K562 (cell line): Measurements from ENCODE around the gene DEGS1. TPM values are rescaled to one million over a fixed set of nuclear protein-coding genes. Genes with fewer than 3 reads are reported as not detected.

Source experiments
- ARHGAP35 ChIP-seq: fragments of 450-650 bp; IDR thresholded peaks from 2 replicates; pipeline ENCODE4 v1.6.1; 2018; ENCODE audit not compliant: partially characterized antibody
- BDP1 ChIP-seq: IDR thresholded peaks from 3 replicates; pipeline ENCODE4 v1.6.1; 2011; ENCODE audit not compliant: insufficient read length, insufficient read depth
- CBX3 ChIP-seq, 2 experiments: IDR thresholded peaks; 1 replicate in 1 of 2; 2 replicates in 1 of 2; pipeline ENCODE4 v1.6.1; 2012; ENCODE audit warnings: inconsistent platforms in 2 of 2, low read length in 2 of 2, borderline replicate concordance in 1 of 2, control low read depth in 1 of 2
- CHD4 ChIP-seq: fragments of 200-600 bp; sonication (generic); IDR thresholded peaks from 3 replicates; pipeline ENCODE4 v1.6.1; 2012; ENCODE audit warnings: low read depth, mild to moderate bottlenecking, mixed read lengths, low read length, inconsistent platforms; ENCODE audit not compliant: insufficient read depth, insufficient replicate concordance, poor library complexity, severe bottlenecking
- FIP1L1 ChIP-seq: fragments of 200-400 bp; formaldehyde crosslinking; IDR thresholded peaks from 2 replicates; pipeline ENCODE4 v1.6.1; 2018; ENCODE audit warnings: mild to moderate bottlenecking, low read depth, low read length; ENCODE audit not compliant: poor library complexity, severe bottlenecking
- HNRNPUL1 ChIP-seq: fragments of 200-400 bp; formaldehyde crosslinking; IDR thresholded peaks from 2 replicates; pipeline ENCODE4 v1.6.1; 2017; ENCODE audit warnings: low read length
- ILK ChIP-seq: fragments of 450-650 bp; IDR thresholded peaks from 2 replicates; pipeline ENCODE4 v1.6.1; 2016; ENCODE audit warnings: missing genetic modification characterization, low read depth, mild to moderate bottlenecking, missing compliant biosample characterization, moderate library complexity, borderline replicate concordance
- JUND ChIP-seq, 2 experiments: IDR thresholded peaks; 2 replicates in 1 of 2; 3 replicates in 1 of 2; pipeline ENCODE4 v1.6.1; 2011; ENCODE audit warnings: borderline replicate concordance in 2 of 2, low read depth in 2 of 2, low read length in 2 of 2, improper control_type of control experiment in 1 of 2, missing biosample characterization in 1 of 2, missing genetic modification characterization in 1 of 2, missing genetic modification reagents in 1 of 2
- KDM5B ChIP-seq: fragments of 200-600 bp; sonication (generic); IDR thresholded peaks from 2 replicates; pipeline ENCODE4 v1.6.1; 2012; ENCODE audit warnings: low read depth, mild to moderate bottlenecking, moderate library complexity, low read length, control low read depth, inconsistent platforms; ENCODE audit not compliant: insufficient replicate concordance
- MTA1 ChIP-seq: fragments of 450-650 bp; IDR thresholded peaks from 2 replicates; pipeline ENCODE4 v1.6.1; 2017; ENCODE audit warnings: borderline replicate concordance
- RUNX1 ChIP-seq: sonication (generic); IDR thresholded peaks from 2 replicates; pipeline ENCODE4 v1.6.1; 2016; ENCODE audit warnings: antibody characterized with exemption, low read depth
- SREBF2 ChIP-seq: sonication (generic); formaldehyde crosslinking; IDR thresholded peaks from 2 replicates; pipeline ENCODE4 v1.4.0; 2020; ENCODE audit warnings: mild to moderate bottlenecking, missing genetic modification reagents
- TEAD1 ChIP-seq, 2 experiments: fragments of 450-650 bp in 1 of 2; sonication (generic) in 1 of 2; formaldehyde crosslinking; IDR thresholded peaks; 2 replicates each; pipeline versions ENCODE4 v1.4.0 to v1.8.0; 2020 to 2022; ENCODE audit warnings: mild to moderate bottlenecking in 2 of 2, missing genetic modification reagents in 1 of 2
- ZBTB17 ChIP-seq: fragments of 450-650 bp; formaldehyde crosslinking; IDR thresholded peaks from 2 replicates; pipeline ENCODE4 v1.4.0; 2020; ENCODE audit warnings: mild to moderate bottlenecking
- ZBTB7A ChIP-seq: IDR thresholded peaks from 2 replicates; pipeline ENCODE4 v1.6.1; 2011; ENCODE audit warnings: low read depth, mild to moderate bottlenecking, low read length, moderate library complexity, borderline replicate concordance; ENCODE audit not compliant: control insufficient read depth
- ZNF644 ChIP-seq: fragments of 200-800 bp; sonication (Bioruptor generic); IDR thresholded peaks from 2 replicates; pipeline ENCODE4 v1.6.1; 2016; ENCODE audit warnings: low read depth, missing genetic modification characterization, missing compliant biosample characterization
- polyA plus RNA-seq, 8 experiments: library from polyadenylated mRNA; depleted of rRNA in 4 of 8; stranded (reverse) in 5 of 8; unstranded in 3 of 8; fragments of >200 nt; fragmentation: Nextera tagmentation in 2 of 8; fragmentation: Illumina TruSeq in 1 of 8; extraction: Ambion mirVana in 2 of 8; extraction: Trizol in 1 of 8; gene quantifications; 2 replicates each; pipeline versions ENCODE4 v1.2.1 to v1.2.3, GENCODE V29; 2011 to 2014; ENCODE audit warnings: inconsistent platforms in 1 of 8, missing spikeins in 1 of 8
- total RNA-seq, 7 experiments: library from RNA; depleted of rRNA in 6 of 7; stranded (reverse); fragments of >200 nt in 6 of 7; fragmentation: Illumina TruSeq in 2 of 7; extraction: Trizol in 2 of 7; gene quantifications; 2 replicates each; pipeline versions ENCODE4 v1.2.1 to v1.2.3, GENCODE V29; 2011 to 2021; ENCODE audit warnings: low replicate concordance in 1 of 7
- TF ChIP-seq, protein P1 (sequence below): sonication (generic); formaldehyde crosslinking; IDR thresholded peaks from 2 replicates; pipeline ENCODE4 v1.8.1; 2023; ENCODE audit warnings: mild to moderate bottlenecking, missing genetic modification reagents
- TF ChIP-seq, protein P2 (sequence below): conservative IDR thresholded peaks from 2 replicates; pipeline ENCODE4 v1.6.1; 2011; ENCODE audit warnings: low read depth, mild to moderate bottlenecking, low read length; ENCODE audit not compliant: control insufficient read depth
- TF ChIP-seq, protein P3 (sequence below): fragments of 450-650 bp; formaldehyde crosslinking; IDR thresholded peaks from 2 replicates; pipeline ENCODE4 v1.4.0; 2020; ENCODE audit warnings: mild to moderate bottlenecking
- TF ChIP-seq, protein P4 (sequence below), 2 experiments: fragments of 250-450 bp in 1 of 2; fragments of 450-650 bp in 1 of 2; sonication (Bioruptor Pico) in 1 of 2; IDR thresholded peaks; 2 replicates each; pipeline versions ENCODE4 v1.6.1 to v1.8.0; 2016 to 2021; ENCODE audit warnings: mild to moderate bottlenecking in 2 of 2, moderate library complexity in 2 of 2, missing compliant biosample characterization in 1 of 2, missing genetic modification characterization in 1 of 2

DEGS1 gene
- total and polyA plus RNA-seq, 9 of the 15 experiments (the other 6 are each of a cell fraction or from before 2014, with no cell fraction given), result 12.3 to 95.0 (median 38.8) TPM

DNA sequence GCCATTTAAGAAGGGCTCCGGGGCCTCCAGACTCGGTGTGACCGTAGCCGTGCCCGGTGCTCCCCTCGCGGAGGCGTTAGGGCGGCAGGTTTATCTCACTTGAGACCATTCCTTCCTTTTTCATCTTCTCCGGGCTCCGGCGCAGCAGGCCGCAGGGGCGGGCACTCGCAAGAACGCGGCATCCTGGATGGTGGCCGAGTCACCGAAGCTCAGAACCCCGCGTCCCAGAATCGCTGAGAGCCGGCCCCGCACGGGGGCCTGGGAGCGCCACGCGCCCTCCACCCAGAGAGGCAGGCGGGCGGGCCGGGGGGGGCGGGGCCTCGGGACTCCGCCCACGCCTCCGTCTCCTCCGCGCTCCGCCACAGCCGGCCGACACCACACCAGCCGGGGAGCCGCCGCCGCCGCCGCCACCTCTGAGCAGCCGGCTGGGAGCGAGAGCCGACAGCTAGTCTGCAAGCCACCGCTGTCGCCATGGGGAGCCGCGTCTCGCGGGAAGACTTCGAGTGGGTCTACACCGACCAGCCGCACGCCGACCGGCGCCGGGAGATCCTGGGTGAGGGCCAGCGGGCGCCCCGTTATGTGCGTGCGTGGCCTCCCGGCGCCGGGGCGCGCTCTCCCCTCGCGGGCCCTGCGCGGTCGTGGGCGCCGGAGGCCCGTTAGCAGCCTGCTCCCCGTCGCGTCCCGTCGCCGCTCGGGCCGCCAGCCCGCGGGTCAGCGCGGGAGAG, at the start of gene DEGS1 (continued):
- TF ChIP-seq, protein P1, sequence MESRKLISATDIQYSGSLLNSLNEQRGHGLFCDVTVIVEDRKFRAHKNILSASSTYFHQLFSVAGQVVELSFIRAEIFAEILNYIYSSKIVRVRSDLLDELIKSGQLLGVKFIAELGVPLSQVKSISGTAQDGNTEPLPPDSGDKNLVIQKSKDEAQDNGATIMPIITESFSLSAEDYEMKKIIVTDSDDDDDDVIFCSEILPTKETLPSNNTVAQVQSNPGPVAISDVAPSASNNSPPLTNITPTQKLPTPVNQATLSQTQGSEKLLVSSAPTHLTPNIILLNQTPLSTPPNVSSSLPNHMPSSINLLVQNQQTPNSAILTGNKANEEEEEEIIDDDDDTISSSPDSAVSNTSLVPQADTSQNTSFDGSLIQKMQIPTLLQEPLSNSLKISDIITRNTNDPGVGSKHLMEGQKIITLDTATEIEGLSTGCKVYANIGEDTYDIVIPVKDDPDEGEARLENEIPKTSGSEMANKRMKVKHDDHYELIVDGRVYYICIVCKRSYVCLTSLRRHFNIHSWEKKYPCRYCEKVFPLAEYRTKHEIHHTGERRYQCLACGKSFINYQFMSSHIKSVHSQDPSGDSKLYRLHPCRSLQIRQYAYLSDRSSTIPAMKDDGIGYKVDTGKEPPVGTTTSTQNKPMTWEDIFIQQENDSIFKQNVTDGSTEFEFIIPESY (CRISPR knock-in tag), result peak; percentile 8; the same call in 1 of the 2 replicates
- TF ChIP-seq, protein P2, sequence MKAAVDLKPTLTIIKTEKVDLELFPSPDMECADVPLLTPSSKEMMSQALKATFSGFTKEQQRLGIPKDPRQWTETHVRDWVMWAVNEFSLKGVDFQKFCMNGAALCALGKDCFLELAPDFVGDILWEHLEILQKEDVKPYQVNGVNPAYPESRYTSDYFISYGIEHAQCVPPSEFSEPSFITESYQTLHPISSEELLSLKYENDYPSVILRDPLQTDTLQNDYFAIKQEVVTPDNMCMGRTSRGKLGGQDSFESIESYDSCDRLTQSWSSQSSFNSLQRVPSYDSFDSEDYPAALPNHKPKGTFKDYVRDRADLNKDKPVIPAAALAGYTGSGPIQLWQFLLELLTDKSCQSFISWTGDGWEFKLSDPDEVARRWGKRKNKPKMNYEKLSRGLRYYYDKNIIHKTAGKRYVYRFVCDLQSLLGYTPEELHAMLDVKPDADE, result peak; percentile 46
- no peak for TF ChIP-seq ILK (tag)
- TF ChIP-seq ARHGAP35, result no peak
- no peak for TF ChIP-seq MTA1
- no peak for TF ChIP-seq CHD4
- TF ChIP-seq FIP1L1, result peak; percentile 49
- no peak; a peak in 1 of 3 replicates for TF ChIP-seq CBX3 (IDR thresholded peaks at IDR 0.05; ENCODE audit: borderline replicate concordance in 1 of 2, low read length in 2 of 2)
- TF ChIP-seq, protein P3, sequence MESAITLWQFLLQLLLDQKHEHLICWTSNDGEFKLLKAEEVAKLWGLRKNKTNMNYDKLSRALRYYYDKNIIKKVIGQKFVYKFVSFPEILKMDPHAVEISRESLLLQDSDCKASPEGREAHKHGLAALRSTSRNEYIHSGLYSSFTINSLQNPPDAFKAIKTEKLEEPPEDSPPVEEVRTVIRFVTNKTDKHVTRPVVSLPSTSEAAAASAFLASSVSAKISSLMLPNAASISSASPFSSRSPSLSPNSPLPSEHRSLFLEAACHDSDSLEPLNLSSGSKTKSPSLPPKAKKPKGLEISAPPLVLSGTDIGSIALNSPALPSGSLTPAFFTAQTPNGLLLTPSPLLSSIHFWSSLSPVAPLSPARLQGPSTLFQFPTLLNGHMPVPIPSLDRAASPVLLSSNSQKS (CRISPR knock-in tag), result no peak
- peak; percentile 78 for TF ChIP-seq KDM5B
- TF ChIP-seq, protein P4, sequence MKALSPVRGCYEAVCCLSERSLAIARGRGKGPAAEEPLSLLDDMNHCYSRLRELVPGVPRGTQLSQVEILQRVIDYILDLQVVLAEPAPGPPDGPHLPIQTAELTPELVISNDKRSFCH (CRISPR knock-in tag; IDR thresholded peaks at IDR 0.05), result no peak
- TF ChIP-seq, protein P4 (tag; IDR thresholded peaks at IDR 0.05), result peak; percentile 81
- TF ChIP-seq HNRNPUL1, result no peak
- TF ChIP-seq ZBTB7A, result peak; percentile 89; the same call in 1 of the 2 replicates
- 0 out of 2 replicates have a peak, but pooled peaks have one; percentile 41 for TF ChIP-seq RUNX1
- TF ChIP-seq JUND (IDR thresholded peaks at IDR 0.05; ENCODE audit: borderline replicate concordance, low read depth, low read length), result 0 out of 2 replicates have a peak, but pooled peaks have one; percentile 3
- no peak for TF ChIP-seq JUND (tag; IDR thresholded peaks at IDR 0.05; ENCODE audit: borderline replicate concordance, low read depth, low read length)
- TF ChIP-seq ZNF644 (tag), result no peak
- TF ChIP-seq ZBTB17 (CRISPR knock-in tag), result peak; percentile 65
- TF ChIP-seq BDP1, result no peak
- TF ChIP-seq TEAD1 (CRISPR knock-in tag; IDR thresholded peaks at IDR 0.05), result peak in 1 of 2 experiments; percentile 85; a peak in 1 of 4 replicates
- TF ChIP-seq SREBF2 (CRISPR knock-in tag), result no peak
